GM10266 (cell line): ENCODE data around the gene ADAM19.

Source experiments
- DNase-seq: peaks from one replicate; pipeline ENCODE4 v3.0.0; 2012; ENCODE audit errors: extremely low spot score
- CTCF ChIP-seq: IDR thresholded peaks from 2 replicates; pipeline ENCODE4 v1.5.1; 2012; ENCODE audit warnings: mild to moderate bottlenecking, low read depth; ENCODE audit not compliant: control insufficient read depth, insufficient read depth; ENCODE audit errors: missing control alignments

Gene ADAM19

GRCh38 chr5:157547941-157548512 lies 27.5 kb downstream of the ADAM19 start:
- TF ChIP-seq CTCF = no peak
- no peak for DNase-seq

GRCh38 chr5:157546456-157547100 lies 29.0 kb downstream of the ADAM19 start:
- no peak for DNase-seq
- no peak for TF ChIP-seq CTCF

DNA sequence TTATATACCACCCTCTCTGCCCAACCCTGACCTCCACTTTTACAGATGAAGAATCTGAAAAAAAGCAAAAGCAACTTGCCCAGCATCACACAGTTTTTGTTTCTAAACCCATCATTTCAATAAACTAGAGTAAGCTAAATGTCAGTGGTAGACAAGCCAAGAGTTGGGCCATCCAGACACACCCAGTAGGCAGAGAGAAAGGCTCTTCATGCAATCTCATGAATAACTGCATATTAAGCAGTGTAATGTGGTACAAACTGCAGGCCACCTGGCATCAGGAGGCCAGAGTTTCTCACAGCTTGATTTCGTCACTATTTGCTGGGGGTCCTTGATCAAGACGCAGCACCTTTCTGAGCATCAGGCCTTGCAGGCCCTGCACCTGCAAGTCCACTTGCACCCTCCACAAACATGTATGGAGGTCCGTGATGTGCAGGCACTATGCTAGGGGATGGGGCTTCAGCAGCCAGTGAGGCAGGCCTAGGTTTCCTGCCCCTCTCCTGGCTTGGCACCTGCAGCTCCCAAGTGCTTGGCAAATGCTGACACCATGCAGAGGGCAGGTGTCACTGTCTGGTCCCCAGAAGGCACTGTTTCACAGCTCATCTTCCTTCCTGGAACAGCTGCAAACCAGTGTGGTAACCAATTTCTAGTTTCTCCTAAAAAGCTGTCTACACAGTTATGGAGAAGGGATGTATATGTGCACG lies 29.8 kb downstream of the ADAM19 start:
- no peak for DNase-seq

DNA sequence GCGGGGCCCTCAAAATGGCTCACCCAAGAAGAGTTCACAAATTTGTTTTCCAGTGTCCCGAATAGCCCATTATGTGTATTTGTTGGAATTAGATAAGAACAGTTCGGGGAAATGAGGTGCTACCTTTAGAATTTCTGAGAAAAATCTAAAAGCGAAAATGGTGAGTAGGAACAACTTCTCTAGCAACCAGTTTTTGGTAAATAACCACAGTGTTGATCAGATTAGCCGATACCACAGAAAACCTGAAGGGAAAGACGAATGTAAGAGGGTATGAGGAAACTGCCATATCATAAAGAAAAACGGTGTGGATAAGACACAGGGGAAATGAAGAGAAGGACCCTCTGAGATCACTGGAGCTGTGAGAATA lies 31.0 kb downstream of the ADAM19 start:
- DNase-seq = no peak
- no peak for TF ChIP-seq CTCF

More for the DNA sequence above, 29.8 kb downstream of the ADAM19 start:
- TF ChIP-seq CTCF = no peak

- DNase-seq = no peak
Observed at GRCh38 chr5:157543825-157544622, 31.6 kb downstream of the ADAM19 start.

GRCh38 chr5:157542282-157543000 lies 33.1 kb downstream of the ADAM19 start:
- DNase-seq = no peak
- no peak for TF ChIP-seq CTCF

More at GRCh38 chr5:157543825-157544622, 31.6 kb downstream of the ADAM19 start:
- no peak for TF ChIP-seq CTCF
